ENCODE measurements around the gene PGF. TPM values are rescaled to one million over a fixed set of nuclear protein-coding genes. Genes with fewer than 3 reads are reported as not detected.

PGF gene
- total RNA-seq, 2 experiments from 2014 or later, result 0.21 TPM; not detected in 1

- POLR2A ChIA-PET, result interaction anchor here (0.5 kb wide), 1 partner anchor 162 kb away, joined by 3 read pairs; no protein-coding TSS in a partner anchor
Observed at GRCh38 chr14:74984236-74985027, 29.0 kb upstream of the PGF start.

GRCh38 chr14:74983343-74983742 is 27.9 kb upstream of the PGF start:
- ATAC-seq, result no peak
- Mint-ChIP-seq H3K9me3 (ENCODE audit: insufficient read depth) (no peaks in the 10 kb centered on the region), H3K27me3 (ENCODE audit: low read depth) (peaks cover 4% of the 10 kb centered on the region), H3K27ac (no peak overlapping the region), H3K4me3 (no peak overlapping the region), H3K36me3 (ENCODE audit: low read depth) (no peaks in the 10 kb centered on the region), H3K4me1 (ENCODE audit: low read depth) (no peaks in the 10 kb centered on the region)
- ChIA-PET CTCF (interaction anchor here (1.4 kb wide), 1 partner anchor 12 kb away, joined by 4 read pairs; no protein-coding TSS in a partner anchor), POLR2A (no interaction called here)
- no peak for DNase-seq

More at GRCh38 chr14:74984236-74985027, 29.0 kb upstream of the PGF start:
- no peaks in the 10 kb centered on the region for H3K9me3 Mint-ChIP-seq (ENCODE audit: insufficient read depth)
- H3K27me3 Mint-ChIP-seq (ENCODE audit: low read depth), result peaks cover 4% of the 10 kb centered on the region
- H3K4me3 Mint-ChIP-seq, result no peak overlapping the region
- no peak for DNase-seq
- no peaks in the 10 kb centered on the region for H3K36me3 Mint-ChIP-seq (ENCODE audit: low read depth)
- CTCF ChIA-PET, result interaction anchor here (1.4 kb wide), 1 partner anchor 13 kb away, joined by 4 read pairs; no protein-coding TSS in a partner anchor
- H3K27ac Mint-ChIP-seq, result no peak overlapping the region
- ATAC-seq, result no peak
- no peaks in the 10 kb centered on the region for H3K4me1 Mint-ChIP-seq (ENCODE audit: low read depth)

- no peaks in the 10 kb centered on the region for H3K4me1 Mint-ChIP-seq (ENCODE audit: low read depth)
- POLR2A ChIA-PET, result interaction anchor here (0.5 kb wide), 1 partner anchor 603 kb away, joined by 4 read pairs; no protein-coding TSS in a partner anchor
- CTCF ChIA-PET, result no interaction called here
- no peak overlapping the region for H3K4me3 Mint-ChIP-seq
- H3K27ac Mint-ChIP-seq, result no peak overlapping the region
- no peak for DNase-seq
- peaks cover 4% of the 10 kb centered on the region for H3K27me3 Mint-ChIP-seq (ENCODE audit: low read depth)
- no peak for ATAC-seq
- no peaks in the 10 kb centered on the region for H3K36me3 Mint-ChIP-seq (ENCODE audit: low read depth)
- no peaks in the 10 kb centered on the region for H3K9me3 Mint-ChIP-seq (ENCODE audit: insufficient read depth)
Observed at GRCh38 chr14:74982661-74983060, 27.3 kb upstream of the PGF start.

GRCh38 chr14:74981833-74982232 is 26.4 kb upstream of the PGF start:
- Mint-ChIP-seq H3K4me1 (ENCODE audit: low read depth) (no peaks in the 10 kb centered on the region), H3K27me3 (ENCODE audit: low read depth) (peaks cover 4% of the 10 kb centered on the region), H3K4me3 (no peak overlapping the region), H3K36me3 (ENCODE audit: low read depth) (no peaks in the 10 kb centered on the region), H3K9me3 (ENCODE audit: insufficient read depth) (no peaks in the 10 kb centered on the region), H3K27ac (no peak overlapping the region)
- ATAC-seq (no peak), DNase-seq (no peak)
- ChIA-PET POLR2A (no interaction called here), CTCF (no interaction called here)

- CTCF ChIA-PET, result no interaction called here
- POLR2A ChIA-PET, result no interaction called here
- H3K9me3 Mint-ChIP-seq (ENCODE audit: insufficient read depth), result no peaks in the 10 kb centered on the region
Observed at GRCh38 chr14:74981462-74981782, 26.0 kb upstream of the PGF start.

GRCh38 chr14:74980731-74981461 is 25.5 kb upstream of the PGF start:
- ChIA-PET CTCF (interaction anchor here (1.1 kb wide), 1 partner anchor 17 kb away, joined by 3 read pairs; no protein-coding TSS in a partner anchor), POLR2A (no interaction called here)
- H3K9me3 Mint-ChIP-seq (ENCODE audit: insufficient read depth), result no peaks in the 10 kb centered on the region
- no peaks in the 10 kb centered on the region for H3K36me3 Mint-ChIP-seq (ENCODE audit: low read depth)
- ATAC-seq (no peak), DNase-seq (no peak)
- H3K4me3 Mint-ChIP-seq, result no peak overlapping the region
- H3K4me1 Mint-ChIP-seq (ENCODE audit: low read depth), result no peaks in the 10 kb centered on the region
- H3K27me3 Mint-ChIP-seq (ENCODE audit: low read depth), result peaks cover 4% of the 10 kb centered on the region
- H3K27ac Mint-ChIP-seq, result no peak overlapping the region

More at GRCh38 chr14:74981462-74981782, 26.0 kb upstream of the PGF start:
- peaks cover 4% of the 10 kb centered on the region for H3K27me3 Mint-ChIP-seq (ENCODE audit: low read depth)
- DNase-seq, result no peak
- H3K27ac Mint-ChIP-seq, result no peak overlapping the region
- H3K4me3 Mint-ChIP-seq, result no peak overlapping the region
- ATAC-seq, result no peak
- no peaks in the 10 kb centered on the region for H3K4me1 Mint-ChIP-seq (ENCODE audit: low read depth)
- no peaks in the 10 kb centered on the region for H3K36me3 Mint-ChIP-seq (ENCODE audit: low read depth)

- no peak overlapping the region for H3K4me3 Mint-ChIP-seq
- ChIA-PET CTCF (interaction anchor here (1.1 kb wide), 1 partner anchor 16 kb away, joined by 3 read pairs; no protein-coding TSS in a partner anchor), POLR2A (no interaction called here)
- H3K9me3 Mint-ChIP-seq (ENCODE audit: insufficient read depth), result no peaks in the 10 kb centered on the region
- H3K4me1 Mint-ChIP-seq (ENCODE audit: low read depth), result no peaks in the 10 kb centered on the region
- no peaks in the 10 kb centered on the region for H3K36me3 Mint-ChIP-seq (ENCODE audit: low read depth)
- H3K27me3 Mint-ChIP-seq (ENCODE audit: low read depth), result peaks cover 4% of the 10 kb centered on the region
- no peak for DNase-seq
- ATAC-seq, result no peak
- H3K27ac Mint-ChIP-seq, result no peak overlapping the region
Observed at GRCh38 chr14:74980398-74980730, 25.0 kb upstream of the PGF start.

- H3K4me1 Mint-ChIP-seq (ENCODE audit: low read depth), result no peaks in the 10 kb centered on the region
- DNase-seq, result no peak
- POLR2A ChIA-PET, result no interaction called here
Observed at GRCh38 chr14:74979442-74980397, 24.3 kb upstream of the PGF start.

GRCh38 chr14:74979029-74979428 is 23.6 kb upstream of the PGF start:
- ChIA-PET POLR2A (no interaction called here), CTCF (no interaction called here)
- ATAC-seq, result no peak
- Mint-ChIP-seq H3K4me1 (ENCODE audit: low read depth) (peaks cover 3% of the 10 kb centered on the region), H3K9me3 (ENCODE audit: insufficient read depth) (no peaks in the 10 kb centered on the region), H3K36me3 (ENCODE audit: low read depth) (no peaks in the 10 kb centered on the region), H3K27ac (no peak overlapping the region), H3K4me3 (no peak overlapping the region), H3K27me3 (ENCODE audit: low read depth) (peaks cover 4% of the 10 kb centered on the region)
- no peak for DNase-seq

More at GRCh38 chr14:74979442-74980397, 24.3 kb upstream of the PGF start:
- Mint-ChIP-seq H3K9me3 (ENCODE audit: insufficient read depth) (no peaks in the 10 kb centered on the region), H3K36me3 (ENCODE audit: low read depth) (no peaks in the 10 kb centered on the region), H3K4me3 (no peak overlapping the region), H3K27me3 (ENCODE audit: low read depth) (peaks cover 4% of the 10 kb centered on the region), H3K27ac (no peak overlapping the region)
- ATAC-seq, result no peak
- CTCF ChIA-PET, result interaction anchor here (1.1 kb wide), 1 partner anchor 16 kb away, joined by 3 read pairs; no protein-coding TSS in a partner anchor

- no peaks in the 10 kb centered on the region for H3K9me3 Mint-ChIP-seq (ENCODE audit: insufficient read depth)
- H3K27me3 Mint-ChIP-seq (ENCODE audit: low read depth), result peaks cover 4% of the 10 kb centered on the region
- POLR2A ChIA-PET, result no interaction called here
- CTCF ChIA-PET, result no interaction called here
- H3K4me1 Mint-ChIP-seq (ENCODE audit: low read depth), result peaks cover 8% of the 10 kb centered on the region
- H3K36me3 Mint-ChIP-seq (ENCODE audit: low read depth), result no peaks in the 10 kb centered on the region
- DNase-seq (no peak), ATAC-seq (no peak)
- H3K4me3 Mint-ChIP-seq, result no peak overlapping the region
- no peak overlapping the region for H3K27ac Mint-ChIP-seq
Observed at GRCh38 chr14:74978416-74978947, 23.1 kb upstream of the PGF start.

GRCh38 chr14:74977901-74978385 is 22.5 kb upstream of the PGF start:
- H3K4me1 Mint-ChIP-seq (ENCODE audit: low read depth), result peaks cover 14% of the 10 kb centered on the region
- ChIA-PET POLR2A (interaction anchor here (0.6 kb wide), 1 partner anchor 1169 kb away, joined by 4 read pairs; no protein-coding TSS in a partner anchor), CTCF (no interaction called here)
- ATAC-seq, result no peak
- H3K36me3 Mint-ChIP-seq (ENCODE audit: low read depth), result no peaks in the 10 kb centered on the region
- H3K27me3 Mint-ChIP-seq (ENCODE audit: low read depth), result peaks cover 4% of the 10 kb centered on the region
- no peak for DNase-seq
- H3K9me3 Mint-ChIP-seq (ENCODE audit: insufficient read depth), result no peaks in the 10 kb centered on the region
- no peak overlapping the region for H3K4me3 Mint-ChIP-seq
- no peak overlapping the region for H3K27ac Mint-ChIP-seq

All from activated CD8-positive, alpha-beta T cell treated with anti-CD3 and anti-CD28 coated beads, Interleukin-2, amount 10 ng/mL, durations not matched to agents 7 days and 5 days (primary cell).